GM18508 (cell line): Measurements from ENCODE around the gene PPARG.
"Not testable (repeated sequence)": the region's sequence is repeated elsewhere in the genome, so short reads cannot be mapped to it uniquely, and the experiment has no call there.

Experiments
- ATAC-seq: cut with Tn5 transposase; IDR thresholded peaks from one replicate; pipeline ENCODE4 v1.9.1; 2021; ENCODE audit warnings: moderate number of reproducible peaks; ENCODE audit not compliant: insufficient read depth, unreplicated experiment

The PPARG gene

DNA sequence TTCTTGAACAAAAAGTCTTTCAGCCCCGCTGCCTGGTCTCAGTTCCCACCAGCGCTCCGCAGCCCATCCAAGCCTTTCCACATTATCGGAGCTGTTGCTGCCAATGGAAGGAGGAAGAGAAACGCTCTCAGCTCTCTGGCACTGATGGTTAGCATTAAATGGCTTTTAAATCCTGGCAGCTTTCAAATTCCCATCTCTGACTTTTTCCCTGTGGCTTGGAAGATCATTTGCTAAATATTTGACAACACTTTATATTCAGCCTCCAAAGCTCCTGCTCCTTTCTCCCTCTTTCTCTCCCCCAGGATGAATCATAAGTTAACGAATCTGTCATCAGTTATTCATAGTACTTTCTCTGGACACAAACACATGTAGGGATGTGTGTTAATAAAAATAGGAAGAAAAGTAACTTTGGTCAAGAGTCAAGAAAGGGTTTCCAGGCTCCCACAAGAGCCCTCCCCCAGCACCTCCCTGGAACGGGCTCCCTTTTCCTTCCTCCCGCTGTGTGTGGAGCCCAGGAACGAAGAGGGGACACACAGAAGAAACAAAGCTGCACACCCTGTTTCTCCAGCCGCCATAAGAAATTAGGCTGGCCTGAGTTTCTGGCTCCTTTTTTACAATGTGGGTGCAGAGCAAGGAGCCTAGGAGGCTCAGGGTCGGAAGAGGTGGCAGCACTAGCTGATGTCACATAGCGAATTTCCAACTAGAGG, 147.8 kb downstream of the PPARG start:
- no peak for ATAC-seq

DNA sequence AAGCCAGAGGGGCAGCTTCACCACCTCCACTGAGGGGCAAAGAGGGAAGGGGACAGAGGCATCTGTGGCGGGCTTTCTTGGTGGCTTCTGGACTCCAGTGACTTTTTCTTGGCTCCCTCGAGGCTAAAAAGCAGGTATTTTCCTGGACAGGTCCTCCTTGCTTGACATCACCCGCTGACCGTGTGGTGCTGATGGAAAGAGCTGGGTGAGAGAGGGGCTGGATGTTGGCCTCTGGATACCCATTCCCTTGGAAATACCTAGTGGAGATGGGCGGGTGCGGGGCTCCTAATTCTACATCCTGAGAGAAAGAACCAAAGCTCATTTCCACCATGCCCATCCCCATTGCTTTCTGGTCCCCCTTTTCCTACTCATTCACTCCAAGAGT, 148.3 kb downstream of the PPARG start:
- ATAC-seq: no peak

DNA sequence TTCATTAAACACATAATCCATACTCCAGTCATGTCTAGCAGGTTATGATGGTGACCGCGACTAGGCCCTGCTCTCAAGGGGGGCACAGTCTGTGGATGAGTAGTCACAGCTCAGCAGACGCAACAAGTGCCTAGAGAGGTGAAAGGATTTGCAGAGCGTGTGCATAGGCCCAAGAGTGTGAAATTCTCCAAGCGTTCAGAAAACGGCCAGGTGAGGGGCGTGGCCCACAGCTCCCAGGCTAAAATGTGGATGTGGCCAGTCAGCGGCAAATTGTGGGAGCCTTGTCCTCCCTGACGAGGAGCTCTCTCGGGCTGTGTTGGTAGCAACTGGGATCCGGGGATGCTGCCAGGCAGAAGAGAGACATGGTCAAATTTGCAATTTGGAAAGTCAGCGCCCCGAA, 149.0 kb downstream of the PPARG start:
- ATAC-seq: no peak

DNA sequence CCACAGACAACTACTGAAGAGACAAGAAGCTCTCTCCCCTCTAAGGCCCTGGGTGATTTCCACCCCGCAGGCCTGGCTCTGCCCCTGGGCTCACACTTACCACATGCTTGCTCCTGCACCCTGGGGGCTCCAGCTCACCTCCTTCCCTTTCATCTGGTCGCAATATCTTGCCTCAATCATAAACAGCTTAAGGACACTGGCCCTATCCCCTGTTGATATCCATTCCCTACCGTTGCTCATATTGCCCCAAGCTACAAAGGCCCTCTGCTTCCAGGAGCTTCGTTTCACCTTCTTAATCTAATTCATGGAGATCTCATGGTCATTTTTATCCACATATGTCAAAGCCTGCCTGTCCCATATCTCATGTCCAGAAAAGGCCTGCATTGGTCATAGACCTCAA, 149.4 kb downstream of the PPARG start:
- no peak for ATAC-seq

DNA sequence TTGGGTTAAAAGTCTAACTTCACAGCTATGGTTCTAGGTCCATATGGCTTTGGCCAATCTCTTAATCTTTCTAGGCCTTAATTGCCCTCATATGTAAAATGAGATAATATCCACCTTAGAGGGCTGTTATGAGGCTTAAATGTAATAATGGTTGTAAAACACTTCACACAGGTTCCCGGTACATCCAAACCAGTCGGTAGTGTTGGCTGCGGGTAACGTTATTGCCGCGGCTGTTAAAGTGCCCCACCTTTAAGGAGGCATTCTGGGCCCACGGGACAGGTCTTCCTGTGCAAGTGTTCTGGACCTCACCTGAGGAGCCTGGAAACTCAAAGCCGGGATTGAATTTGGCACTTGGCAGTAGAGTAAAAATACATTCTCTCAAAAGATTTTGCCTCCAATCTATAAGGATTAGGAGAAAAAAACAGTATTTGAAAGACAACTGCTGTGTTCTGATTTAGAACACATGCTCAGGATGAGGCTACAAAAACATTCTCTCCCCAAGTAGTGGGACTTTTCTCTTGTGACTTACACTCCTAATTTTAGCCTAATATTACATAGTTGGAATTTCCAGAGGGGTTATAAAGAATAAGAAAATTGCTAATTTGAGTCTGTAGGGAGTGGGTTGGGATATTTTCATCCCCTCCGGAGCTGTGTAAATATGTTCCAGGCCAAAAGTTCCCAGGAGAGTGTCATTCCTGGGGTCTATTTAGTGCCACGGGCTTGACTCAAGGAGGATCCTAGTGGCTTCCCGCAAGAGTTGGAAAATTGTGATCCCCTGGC, 150.5 kb downstream of the PPARG start:
- ATAC-seq: no peak

DNA sequence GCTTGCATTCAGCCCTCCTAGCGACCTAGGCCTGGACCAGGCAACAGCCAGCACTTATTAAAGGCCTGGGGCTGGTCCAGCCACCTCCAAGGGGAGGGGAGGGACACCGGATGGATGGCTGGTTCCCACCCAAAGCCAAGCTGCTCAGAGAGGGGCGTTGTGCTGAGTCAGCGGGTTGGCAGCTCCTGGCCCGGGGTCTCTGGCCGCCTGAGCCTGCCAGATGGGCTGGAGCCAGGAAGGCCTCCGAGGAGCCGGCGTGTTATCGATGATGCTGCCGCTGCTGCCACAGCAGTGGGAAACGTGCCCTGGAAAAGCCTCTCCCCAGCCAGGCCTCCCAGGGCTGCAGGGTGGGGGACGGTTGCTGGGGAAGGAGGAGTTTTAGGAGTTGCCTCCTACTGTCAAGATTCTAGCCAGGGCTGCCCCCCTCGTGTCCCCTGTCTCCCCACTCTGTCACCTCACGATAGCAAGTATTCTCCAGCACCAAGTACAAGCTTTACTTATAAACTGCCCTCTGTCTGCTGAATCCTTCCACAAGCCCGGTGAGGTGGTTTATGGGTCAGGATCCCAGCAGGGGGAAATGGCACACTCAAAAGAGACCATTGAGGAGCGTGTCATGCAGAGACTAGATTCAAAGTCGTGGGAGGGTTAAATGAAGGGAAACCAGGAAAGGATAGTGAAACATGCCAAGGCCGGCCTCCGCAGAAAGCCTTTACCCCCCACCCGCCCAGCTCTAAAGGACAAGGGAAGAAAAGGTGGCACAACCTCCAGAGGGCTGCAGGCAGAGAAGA, 152.3 kb downstream of the PPARG start:
- no peak for ATAC-seq

DNA sequence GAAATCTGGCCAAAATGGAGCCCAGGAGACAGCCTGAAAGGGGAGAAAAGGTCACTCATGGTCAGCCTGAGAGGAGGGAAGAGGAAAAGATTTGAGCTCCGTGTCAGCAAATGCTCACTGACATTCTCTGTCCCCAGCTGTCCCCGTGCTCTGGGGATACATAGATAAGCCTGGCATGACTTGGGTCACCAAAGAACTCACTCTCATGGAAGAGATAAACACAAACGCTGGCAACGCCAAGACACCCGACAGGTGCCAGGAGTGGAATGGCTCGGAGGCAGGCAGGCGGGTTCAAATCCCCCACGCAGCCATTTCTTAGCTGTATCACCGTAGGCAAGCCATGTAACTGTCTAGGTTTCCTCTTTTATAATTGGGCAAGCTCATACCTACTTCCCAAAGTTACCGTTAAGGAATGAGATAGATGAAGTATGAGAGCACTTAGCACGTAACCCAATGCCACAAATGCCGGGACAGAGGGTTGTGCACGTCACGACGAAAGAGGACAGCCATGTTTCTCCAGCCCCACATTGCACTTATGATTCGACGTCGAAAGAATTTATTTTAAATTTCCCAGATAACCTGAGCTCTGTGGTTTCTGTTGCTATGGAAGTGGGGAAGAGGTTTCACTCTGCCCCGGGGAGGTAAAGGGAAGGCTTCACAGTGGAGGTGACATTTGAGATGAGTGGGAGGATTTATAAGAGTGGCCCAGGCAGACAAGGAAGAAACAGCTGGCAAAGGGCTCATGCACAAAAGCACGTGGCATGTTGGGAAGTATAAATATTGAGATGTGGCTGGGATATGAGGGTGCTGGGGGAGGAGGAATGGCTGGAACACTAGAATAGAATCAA, 154.0 kb downstream of the PPARG start:
- ATAC-seq: no peak

DNA sequence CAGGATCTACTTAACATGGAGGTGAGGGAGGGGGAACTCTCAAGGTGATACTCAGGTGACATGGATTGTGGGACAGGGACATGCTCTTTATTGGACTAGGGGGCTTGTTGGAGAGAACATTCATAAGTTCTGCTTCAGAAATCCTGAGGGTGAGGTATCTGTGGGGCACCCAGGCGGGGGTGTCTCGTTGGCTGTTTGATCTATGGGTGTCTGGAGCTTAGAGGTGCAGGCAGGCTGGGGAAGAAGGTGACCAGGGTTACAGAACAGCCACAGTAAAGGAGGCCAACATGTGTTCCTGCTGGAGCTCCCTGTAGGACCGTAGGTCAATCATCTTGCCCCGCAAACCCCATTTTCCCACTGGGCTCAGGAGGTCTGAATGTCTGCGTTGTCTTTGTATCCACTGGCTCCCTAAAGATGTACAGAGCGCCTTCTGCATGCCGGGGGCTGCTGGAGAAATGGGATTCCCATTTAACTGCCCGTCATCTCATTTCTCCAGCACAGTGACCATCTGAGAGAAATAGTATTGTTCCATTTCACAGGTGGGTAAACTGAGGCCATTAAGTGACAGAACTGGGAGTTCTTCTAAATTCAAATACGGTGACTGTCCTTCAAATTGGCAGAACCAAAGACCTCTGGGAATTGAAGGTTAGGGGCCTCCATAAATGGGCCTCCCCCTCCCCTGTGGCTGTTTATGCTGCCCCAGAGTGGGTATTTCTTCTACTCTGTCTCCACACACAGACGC, 155.1 kb downstream of the PPARG start:
- ATAC-seq: no peak

DNA sequence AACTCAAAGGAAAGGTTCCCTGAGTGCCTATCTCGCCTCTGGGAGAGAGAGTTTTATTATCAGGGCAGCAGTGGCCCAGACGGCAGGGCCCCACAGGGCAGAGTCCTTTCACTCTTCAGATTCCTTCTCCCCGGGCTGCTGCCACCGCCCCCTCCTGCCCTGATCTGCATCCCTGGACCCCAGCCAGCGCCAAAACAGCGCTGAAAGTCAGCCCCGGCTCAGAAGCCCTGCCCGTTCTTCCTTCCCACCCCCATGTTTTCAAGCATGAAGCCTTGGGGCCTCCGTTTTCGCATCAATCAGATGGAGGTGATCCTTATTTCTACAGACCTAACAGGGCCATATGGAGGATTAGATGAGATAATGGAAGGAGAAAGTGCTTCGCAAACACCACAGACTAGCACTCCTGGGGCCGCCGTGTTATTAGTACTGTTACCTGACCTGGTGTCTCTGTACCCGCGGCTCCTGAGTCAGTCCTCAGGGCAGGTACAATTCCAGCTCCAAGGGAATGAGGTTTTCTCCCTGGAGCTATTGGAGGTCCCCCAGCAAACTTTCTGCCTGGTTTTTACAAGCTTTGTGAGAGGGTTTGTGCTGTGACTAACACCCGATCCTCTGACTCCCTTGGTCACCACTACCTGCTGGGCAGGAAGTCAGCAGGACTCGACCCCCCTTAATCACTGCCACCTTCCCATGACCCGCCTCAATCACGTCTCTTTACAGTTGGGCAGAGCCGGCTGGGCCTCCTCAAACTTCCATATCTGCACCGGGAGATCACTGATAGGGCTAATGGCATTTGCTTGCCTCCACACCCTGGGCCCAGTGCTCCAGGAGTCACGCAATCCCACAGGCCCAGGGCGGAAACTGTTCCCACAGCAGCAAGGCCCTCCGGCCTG, 156.0 kb downstream of the PPARG start:
- no peak for ATAC-seq

DNA sequence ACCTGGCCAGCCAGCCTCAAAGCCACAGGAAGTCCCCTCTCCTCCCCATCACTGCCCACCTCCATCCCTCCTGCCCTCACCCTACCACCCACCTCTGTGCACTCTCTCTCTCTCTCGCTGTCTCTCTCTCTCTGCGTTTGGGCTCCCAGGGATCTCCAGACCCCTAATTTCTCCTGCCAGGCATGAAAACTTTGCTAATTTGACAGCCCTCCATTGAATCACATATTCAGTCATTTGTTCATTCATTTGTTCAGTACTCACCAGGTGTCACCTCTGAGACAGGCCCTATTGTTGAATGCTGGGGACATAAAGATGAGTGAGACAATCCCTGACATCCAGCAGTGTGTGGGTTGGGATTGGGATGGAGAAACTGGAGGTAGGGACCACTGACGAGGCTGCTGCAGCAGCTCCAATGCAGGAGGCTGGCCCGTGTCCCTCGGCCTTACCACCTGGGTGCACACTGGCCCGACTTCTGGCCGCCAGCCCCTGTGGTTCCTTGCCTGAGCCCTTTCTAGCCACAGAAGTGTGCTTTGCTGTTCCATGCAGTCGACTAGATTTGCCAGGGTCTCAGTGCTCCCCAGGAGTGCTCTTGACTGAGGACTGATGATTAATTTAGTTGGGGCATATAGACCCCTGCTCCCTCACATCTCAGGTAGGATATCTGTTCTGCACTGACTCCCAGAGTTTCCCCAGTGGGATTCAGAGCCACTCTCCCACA, 156.8 kb downstream of the PPARG start:
- ATAC-seq: no peak

DNA sequence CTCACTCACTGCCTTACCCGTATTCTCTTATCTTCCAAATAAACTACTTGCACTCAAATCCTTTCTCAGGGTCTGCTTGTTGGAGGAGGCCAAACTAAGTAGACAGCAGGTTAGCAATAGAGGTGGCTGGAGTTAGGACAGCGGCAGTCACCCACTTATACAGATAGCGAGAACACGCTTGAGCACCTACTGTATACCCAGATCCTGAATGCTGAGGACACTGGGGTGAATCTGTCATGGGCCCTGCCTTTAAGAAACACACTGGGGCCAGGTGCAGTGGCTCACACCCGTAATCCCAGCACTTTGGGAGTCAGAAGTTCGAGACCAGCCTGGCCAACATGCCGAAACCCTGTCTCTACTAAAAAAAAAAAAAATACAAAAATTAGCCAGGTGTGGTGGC, 157.4 kb downstream of the PPARG start:
- ATAC-seq: no peak

DNA sequence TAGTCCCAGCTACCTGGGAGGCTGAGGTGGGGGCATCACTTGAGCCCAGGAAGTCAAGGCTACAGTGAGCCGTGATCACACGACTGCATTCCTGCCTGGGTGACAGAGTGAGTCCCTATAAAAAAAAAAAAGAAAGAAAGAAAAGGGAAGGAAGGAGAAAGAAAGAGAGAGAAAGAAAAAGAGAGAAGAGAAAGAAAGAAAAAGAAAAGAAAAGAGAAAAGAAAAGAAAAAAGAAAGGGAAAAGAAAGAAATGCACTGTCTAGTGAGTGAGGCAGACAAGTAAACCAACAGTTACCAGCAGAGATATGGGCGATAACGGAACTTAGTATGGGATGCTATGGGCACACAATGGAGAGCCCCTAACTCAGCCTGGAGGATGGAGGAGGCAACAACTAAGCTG, 158.2 kb downstream of the PPARG start:
- ATAC-seq: no peak

DNA sequence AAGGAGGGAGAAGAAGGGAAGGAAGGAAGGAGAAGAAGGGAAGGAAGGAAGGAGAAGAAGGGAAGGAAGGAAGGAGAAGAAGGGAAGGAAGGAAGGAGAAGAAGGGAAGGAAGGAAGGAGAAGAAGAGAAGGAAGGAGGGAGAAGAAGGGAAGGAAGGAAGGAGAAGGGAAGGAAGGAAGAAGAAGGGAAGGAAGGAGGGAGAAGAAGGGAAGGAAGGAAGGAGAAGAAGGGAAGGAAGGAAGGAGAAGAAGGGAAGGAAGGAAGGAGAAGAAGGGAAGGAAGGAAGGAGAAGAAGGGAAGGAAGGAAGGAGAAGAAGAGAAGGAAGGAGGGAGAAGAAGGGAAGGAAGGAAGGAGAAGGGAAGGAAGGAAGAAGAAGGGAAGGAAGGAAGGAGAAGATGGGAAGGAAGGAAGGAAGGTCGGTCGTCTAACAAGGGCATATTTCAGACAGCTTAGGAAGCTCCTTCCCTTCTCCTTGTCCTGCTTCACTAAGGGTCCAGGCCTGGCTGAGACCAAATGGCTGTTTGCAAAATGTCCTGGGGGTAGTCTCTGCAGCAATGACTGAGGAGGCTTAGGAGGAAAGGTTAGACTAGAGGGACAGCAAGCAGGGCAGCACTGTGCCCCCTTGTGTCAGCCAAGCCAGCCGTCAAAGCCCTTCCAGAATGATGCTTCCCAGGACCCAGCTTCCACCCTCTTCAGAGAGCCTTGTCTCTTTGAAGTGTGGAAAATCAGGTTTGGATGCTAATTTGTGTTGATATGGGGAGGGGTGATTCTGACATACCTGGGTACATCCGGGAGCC, 159.7 kb downstream of the PPARG start:
- not testable (repeated sequence) for ATAC-seq

DNA sequence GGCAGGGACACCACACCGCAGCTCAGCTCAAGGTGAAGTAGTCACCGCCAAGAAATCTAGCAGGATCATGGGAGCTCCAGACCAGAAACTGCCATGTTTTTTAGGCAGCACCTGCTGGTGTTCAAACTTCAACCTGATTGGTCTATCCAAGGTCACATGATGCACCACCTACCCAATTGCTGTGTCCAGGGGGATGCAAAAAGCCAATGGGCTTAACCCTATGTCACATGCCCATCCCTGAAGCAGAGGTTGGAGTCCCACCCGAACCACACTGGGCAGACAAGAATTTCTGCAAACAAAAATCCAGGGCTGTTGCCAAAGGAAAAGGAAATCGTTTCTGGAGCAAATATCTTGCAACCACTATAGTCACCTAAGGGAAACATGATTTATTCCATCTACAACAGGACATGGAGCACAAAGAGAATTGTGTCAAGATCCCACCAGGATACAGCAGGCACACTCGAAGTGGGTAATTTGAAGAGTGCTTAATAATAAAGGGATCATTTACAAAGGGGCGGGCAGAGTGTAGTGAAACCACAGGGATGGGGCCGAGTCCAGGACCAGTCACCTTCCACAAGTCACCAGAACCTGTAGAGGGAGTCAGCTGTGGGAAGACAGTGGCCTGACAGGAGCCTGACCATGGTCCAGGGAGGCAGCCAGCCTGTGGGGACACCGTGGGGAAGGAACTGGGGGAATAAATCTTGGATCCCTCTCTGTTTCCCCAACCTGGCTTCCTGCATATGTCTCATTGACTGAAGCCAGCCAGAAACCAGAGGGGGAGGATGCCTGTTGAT, 161.2 kb downstream of the PPARG start:
- no peak for ATAC-seq

DNA sequence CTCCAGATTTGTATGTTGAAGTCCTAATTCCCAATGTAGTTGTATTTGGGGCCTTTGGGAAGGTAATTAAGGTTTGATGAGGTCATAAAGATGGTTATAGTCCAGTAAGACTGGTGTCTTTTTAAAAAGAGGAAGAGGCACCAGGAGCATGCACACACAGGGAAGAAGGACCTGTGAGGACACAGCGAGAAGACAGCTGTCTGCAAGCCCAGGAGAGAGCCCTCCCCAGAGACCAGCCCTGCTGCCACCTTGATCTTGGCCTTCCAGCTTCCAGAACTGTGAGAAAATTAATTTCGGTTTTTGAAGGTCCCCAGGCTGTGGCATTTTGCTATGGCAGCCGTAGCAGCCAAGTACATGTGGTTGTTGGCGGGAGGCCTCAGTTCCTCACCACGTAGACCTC, 162.6 kb downstream of the PPARG start:
- ATAC-seq: no peak

DNA sequence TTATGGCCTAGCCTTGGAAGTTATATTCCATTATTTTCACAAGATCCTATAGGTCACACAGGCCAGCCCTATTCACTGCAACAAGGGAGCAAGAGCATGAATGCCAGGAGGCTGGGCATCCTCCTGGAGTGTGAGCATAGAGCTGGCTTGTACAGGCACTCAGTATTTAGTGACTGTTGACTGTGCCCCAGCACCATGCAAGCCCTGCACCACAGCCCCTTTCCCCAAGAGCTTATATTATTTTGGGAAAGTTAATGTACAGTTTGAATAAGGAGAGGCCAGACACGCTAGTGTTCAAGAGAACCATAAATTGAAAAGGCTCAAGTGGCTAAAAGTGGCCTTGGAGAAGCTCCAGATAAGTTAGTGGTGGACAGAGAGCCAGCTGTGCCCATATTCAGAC, 163.1 kb downstream of the PPARG start:
- no peak for ATAC-seq
